Measurements from ENCODE around the gene FOXC2.

The FOXC2 gene

DNA sequence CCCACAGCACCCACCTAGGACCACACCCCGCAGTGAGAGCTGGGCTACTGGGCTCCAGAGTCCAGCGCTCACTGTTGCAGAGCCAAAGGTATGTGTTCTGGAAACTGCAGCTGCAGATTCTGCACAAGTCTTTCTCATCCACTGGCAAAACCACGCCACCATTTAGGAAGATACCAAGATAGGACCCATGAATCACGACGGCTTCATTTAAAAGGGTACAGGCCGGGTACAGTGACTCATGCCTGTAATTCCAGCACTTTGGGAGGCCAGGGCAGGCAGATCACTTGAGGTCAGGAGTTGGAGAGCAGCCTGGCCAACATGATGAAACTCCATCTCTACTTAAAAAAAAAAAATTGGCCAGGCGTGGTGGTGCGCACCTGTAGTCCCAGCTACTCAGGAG lies 37.5 kb upstream of the FOXC2 start:
- Mint-ChIP-seq H3K4me3 (no peak overlapping the region), H3K27ac (no peak overlapping the region), H3K4me1 (no peaks in the 10 kb centered on the region), H3K9me3 (peaks cover 3% of the 10 kb centered on the region), H3K36me3 (no peaks in the 10 kb centered on the region)
- no peak for ATAC-seq
- DNase-seq (ENCODE audit: low spot score in 2 of 2) = no peak

- DNase-seq (ENCODE audit: low spot score in 2 of 2) (no peak), ATAC-seq (no peak)
- Mint-ChIP-seq H3K9me3 (peaks cover 3% of the 10 kb centered on the region), H3K27ac (no peak overlapping the region), H3K36me3 (no peaks in the 10 kb centered on the region), H3K4me3 (no peak overlapping the region), H3K4me1 (no peaks in the 10 kb centered on the region)
These were observed 36.1 kb upstream of the FOXC2 start for GRCh38 chr16:86530251-86531190.

DNA sequence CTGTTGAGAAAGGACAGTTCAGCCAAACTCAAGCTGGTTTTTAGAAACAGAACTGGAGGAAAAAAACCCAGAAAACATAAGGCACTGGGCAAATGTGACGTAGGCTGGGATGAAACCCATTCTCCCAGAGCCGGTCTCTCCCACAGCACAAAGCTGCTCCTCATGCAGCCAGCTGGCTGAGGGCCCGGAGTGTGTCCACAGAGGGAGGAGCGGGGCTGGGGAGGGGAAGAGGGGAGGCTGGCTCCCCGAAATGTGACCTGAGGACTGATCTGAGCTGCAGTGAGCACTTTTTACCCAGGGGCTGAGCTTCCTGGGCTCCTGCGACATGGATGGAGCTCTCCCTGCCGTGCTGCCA lies 35.5 kb upstream of the FOXC2 start:
- Mint-ChIP-seq H3K36me3 (no peaks in the 10 kb centered on the region), H3K9me3 (peaks cover 3% of the 10 kb centered on the region)

DNA sequence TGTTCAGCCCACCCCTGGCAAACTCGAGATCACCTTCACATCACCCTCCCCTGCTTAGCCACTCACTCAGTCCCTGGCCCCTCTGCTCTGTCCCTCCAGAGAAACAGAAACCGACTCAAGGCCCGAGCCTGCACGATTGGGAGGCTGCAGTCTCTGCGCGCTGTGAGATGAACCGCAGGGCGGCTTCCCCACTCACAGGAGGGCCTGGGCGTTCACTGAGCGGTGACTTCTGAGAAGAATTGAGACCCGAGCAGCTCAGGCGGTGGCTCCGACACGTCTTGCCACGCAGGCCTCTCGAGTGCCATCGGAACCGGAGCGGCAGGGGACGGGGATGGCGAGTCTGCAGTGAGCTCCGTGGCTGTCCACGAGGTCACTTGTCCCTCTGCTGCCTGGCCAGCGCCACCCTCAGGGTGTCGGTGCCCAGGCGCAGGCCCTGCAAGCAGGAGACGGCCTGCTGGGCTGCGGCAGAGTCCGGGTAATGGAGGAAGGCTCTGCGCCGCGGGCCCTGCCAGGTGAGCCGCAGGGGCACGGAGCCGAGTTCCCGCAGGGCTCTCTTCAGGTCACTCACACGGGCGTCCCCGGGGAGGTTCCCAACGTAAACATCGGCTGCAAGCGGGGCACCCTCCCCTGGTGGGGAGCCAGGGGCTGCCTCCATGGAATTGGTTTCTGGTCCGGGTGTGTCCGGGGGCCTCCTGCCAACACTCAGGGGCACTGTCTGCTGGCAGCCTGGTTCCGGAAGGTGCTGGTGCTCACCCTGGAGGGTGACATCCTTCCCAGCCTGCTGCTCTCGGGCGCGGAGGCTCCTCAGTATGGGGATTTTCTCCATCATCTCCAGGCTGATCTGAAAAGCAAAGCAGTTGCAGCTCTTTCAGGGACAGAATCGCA lies 34.7 kb upstream of the FOXC2 start:
- H3K4me3 Mint-ChIP-seq = no peak overlapping the region
- no peak for DNase-seq (ENCODE audit: low spot score in 2 of 2)
- H3K36me3 Mint-ChIP-seq = no peaks in the 10 kb centered on the region
- no peaks in the 10 kb centered on the region for H3K4me1 Mint-ChIP-seq
- no peak overlapping the region for H3K27ac Mint-ChIP-seq
- ATAC-seq = no peak
- H3K9me3 Mint-ChIP-seq = peaks cover 3% of the 10 kb centered on the region

More for the DNA sequence above, 35.5 kb upstream of the FOXC2 start:
- Mint-ChIP-seq H3K27ac (no peak overlapping the region), H3K4me1 (no peaks in the 10 kb centered on the region), H3K4me3 (no peak overlapping the region)
- ATAC-seq = no peak
- no peak for DNase-seq (ENCODE audit: low spot score in 2 of 2)

DNA sequence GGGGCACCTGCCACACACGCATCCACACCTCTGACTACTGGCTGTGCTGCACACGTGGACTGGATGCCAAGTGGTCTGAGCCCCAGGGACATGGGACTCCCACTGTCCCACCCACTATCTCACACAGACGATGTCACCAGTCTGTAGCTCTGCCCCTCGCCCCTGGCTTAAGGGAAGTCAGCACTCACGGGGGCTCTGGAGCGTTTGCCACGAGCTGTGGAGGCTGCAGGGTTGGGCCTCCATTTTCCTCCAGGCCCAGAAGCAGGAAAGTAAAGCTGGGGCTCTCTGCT lies 34.2 kb upstream of the FOXC2 start:
- Mint-ChIP-seq H3K4me3 (no peak overlapping the region), H3K9me3 (peaks cover 3% of the 10 kb centered on the region), H3K27ac (no peak overlapping the region), H3K4me1 (no peaks in the 10 kb centered on the region), H3K36me3 (no peaks in the 10 kb centered on the region)
- DNase-seq (ENCODE audit: low spot score in 2 of 2) (no peak), ATAC-seq (no peak)

GRCh38 chr16:86533076-86533475 lies 33.6 kb upstream of the FOXC2 start:
- H3K36me3 Mint-ChIP-seq = no peaks in the 10 kb centered on the region
- DNase-seq (ENCODE audit: low spot score in 2 of 2) (no peak), ATAC-seq (no peak)
- H3K27ac Mint-ChIP-seq = no peak overlapping the region
- no peak overlapping the region for H3K4me3 Mint-ChIP-seq
- no peaks in the 10 kb centered on the region for H3K9me3 Mint-ChIP-seq
- H3K4me1 Mint-ChIP-seq = no peaks in the 10 kb centered on the region

GRCh38 chr16:86533767-86534351 lies 32.8 kb upstream of the FOXC2 start:
- DNase-seq (ENCODE audit: low spot score in 2 of 2) = no peak
- Mint-ChIP-seq H3K4me3 (no peak overlapping the region), H3K9me3 (no peaks in the 10 kb centered on the region), H3K4me1 (no peaks in the 10 kb centered on the region), H3K27ac (no peak overlapping the region), H3K36me3 (peaks cover 8% of the 10 kb centered on the region)
- no peak for ATAC-seq

GRCh38 chr16:86534779-86535615 lies 31.6 kb upstream of the FOXC2 start:
- no peak for DNase-seq (ENCODE audit: low spot score in 2 of 2)
- H3K4me1 Mint-ChIP-seq = no peaks in the 10 kb centered on the region
- no peak overlapping the region for H3K4me3 Mint-ChIP-seq
- peaks cover 19% of the 10 kb centered on the region for H3K36me3 Mint-ChIP-seq
- H3K9me3 Mint-ChIP-seq = no peaks in the 10 kb centered on the region
- no peak for ATAC-seq
- H3K27ac Mint-ChIP-seq = no peak overlapping the region

GRCh38 chr16:86536621-86537020 lies 30.0 kb upstream of the FOXC2 start:
- Mint-ChIP-seq H3K27ac (no peak overlapping the region), H3K36me3 (peaks cover 35% of the 10 kb centered on the region), H3K4me3 (no peak overlapping the region), H3K4me1 (no peaks in the 10 kb centered on the region), H3K9me3 (no peaks in the 10 kb centered on the region)
- DNase-seq (ENCODE audit: low spot score in 2 of 2) (no peak), ATAC-seq (no peak)

DNA sequence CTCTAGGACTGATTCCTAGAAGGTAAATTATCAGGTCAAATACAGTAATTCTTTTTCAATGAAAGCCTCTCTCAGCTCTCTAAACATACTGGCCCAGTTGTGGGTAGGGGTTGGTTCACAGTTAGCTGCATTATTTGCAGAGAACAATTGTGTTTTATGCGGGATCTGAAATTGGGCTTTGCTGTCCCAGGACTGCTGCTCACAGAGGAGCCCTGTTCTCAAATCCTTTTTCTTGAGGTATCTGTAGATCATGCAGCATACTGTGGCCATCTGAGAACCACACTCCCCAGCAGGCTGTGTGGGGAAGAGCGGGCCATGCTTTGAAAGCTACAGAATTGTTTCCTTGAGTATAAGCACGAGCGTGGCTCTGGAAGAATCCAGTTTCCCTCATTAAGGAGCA lies 29.1 kb upstream of the FOXC2 start:
- H3K27ac Mint-ChIP-seq = no peak overlapping the region
- ATAC-seq = no peak
- H3K4me3 Mint-ChIP-seq = no peak overlapping the region
- H3K36me3 Mint-ChIP-seq = peaks cover 44% of the 10 kb centered on the region
- H3K4me1 Mint-ChIP-seq = no peaks in the 10 kb centered on the region
- no peaks in the 10 kb centered on the region for H3K9me3 Mint-ChIP-seq
- DNase-seq (ENCODE audit: low spot score in 2 of 2) = no peak

DNA sequence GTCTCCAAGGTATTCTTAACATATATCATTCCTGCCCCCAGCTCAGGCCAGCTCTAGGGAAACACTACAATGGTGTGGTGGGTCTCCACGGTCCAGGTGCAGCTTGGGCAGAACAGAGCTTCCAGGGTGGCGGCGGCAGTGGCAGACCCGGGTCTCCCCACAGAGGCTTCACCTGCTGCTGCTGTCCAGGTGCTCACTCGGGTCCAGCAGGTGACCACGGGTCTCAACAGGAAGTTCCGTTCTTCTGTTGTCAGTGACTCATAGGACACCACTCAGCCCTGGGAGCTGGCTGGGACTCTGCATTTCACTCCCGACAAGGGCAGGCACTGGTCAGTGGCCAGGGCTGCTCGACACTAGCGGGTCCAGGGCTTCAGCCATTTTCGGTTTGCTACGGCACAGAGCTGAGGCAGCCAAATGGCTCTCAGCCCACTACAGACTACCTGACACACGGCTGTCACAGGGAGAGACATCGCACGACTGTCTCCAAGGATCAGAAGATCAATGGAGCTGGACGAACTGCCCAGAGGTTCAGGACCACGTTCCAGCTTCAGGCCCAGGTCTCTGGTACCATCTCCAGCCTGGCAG lies 28.3 kb upstream of the FOXC2 start:
- peaks cover 5% of the 10 kb centered on the region for H3K4me1 Mint-ChIP-seq
- H3K9me3 Mint-ChIP-seq = no peaks in the 10 kb centered on the region
- DNase-seq (ENCODE audit: low spot score in 2 of 2) (no peak), ATAC-seq (no peak)
- H3K4me3 Mint-ChIP-seq = no peak overlapping the region
- peaks cover 49% of the 10 kb centered on the region for H3K36me3 Mint-ChIP-seq
- no peak overlapping the region for H3K27ac Mint-ChIP-seq

DNA sequence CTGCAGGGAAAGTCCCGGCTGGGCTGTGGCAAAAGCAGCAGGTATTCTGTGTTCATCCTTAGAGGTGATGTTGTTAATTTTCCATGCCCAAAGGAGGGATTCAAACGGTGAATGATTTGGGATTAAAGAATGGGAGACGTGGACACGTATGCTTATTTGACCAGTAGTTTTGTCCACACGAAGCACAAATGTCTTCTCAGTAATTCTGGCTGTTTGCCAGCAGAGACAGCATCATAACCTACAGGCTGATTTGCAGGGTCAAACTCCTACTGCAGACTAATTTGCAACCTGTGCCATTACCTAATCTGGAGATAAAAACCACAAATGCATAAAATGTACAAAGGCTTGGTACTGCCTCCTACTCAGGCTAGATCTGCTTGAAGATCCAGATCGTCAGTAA lies 25.7 kb upstream of the FOXC2 start:
- no peaks in the 10 kb centered on the region for H3K9me3 Mint-ChIP-seq
- no peak overlapping the region for H3K4me3 Mint-ChIP-seq
- DNase-seq (ENCODE audit: low spot score in 2 of 2) (no peak), ATAC-seq (no peak)
- no peak overlapping the region for H3K27ac Mint-ChIP-seq
- peaks cover 5% of the 10 kb centered on the region for H3K4me1 Mint-ChIP-seq
- H3K36me3 Mint-ChIP-seq = peaks cover 49% of the 10 kb centered on the region

DNA sequence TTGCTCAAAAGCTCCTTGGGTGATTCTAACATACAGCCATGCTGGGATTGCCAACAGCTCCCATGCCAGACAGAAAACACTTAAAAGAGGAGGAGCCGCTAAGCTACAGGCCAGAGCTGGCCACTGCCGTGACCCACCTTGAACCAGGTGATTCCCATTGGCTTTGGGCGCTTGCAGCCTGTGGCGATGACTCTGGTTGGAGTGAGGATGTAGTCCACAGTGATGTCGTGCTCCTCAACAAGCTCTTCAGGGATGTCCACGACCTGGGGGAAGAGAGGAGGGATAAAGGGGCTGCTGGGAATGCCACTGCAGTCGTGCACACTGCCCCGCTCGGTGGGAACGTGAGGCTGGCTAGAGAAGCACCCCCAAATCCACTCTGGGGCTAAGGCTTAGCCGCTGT lies 25.1 kb upstream of the FOXC2 start:
- DNase-seq (ENCODE audit: low spot score in 2 of 2) (no peak), ATAC-seq (no peak)
- peaks cover 5% of the 10 kb centered on the region for H3K4me1 Mint-ChIP-seq
- H3K27ac Mint-ChIP-seq = no peak overlapping the region
- H3K9me3 Mint-ChIP-seq = no peaks in the 10 kb centered on the region
- peaks cover 56% of the 10 kb centered on the region for H3K36me3 Mint-ChIP-seq
- H3K4me3 Mint-ChIP-seq = no peak overlapping the region

DNA sequence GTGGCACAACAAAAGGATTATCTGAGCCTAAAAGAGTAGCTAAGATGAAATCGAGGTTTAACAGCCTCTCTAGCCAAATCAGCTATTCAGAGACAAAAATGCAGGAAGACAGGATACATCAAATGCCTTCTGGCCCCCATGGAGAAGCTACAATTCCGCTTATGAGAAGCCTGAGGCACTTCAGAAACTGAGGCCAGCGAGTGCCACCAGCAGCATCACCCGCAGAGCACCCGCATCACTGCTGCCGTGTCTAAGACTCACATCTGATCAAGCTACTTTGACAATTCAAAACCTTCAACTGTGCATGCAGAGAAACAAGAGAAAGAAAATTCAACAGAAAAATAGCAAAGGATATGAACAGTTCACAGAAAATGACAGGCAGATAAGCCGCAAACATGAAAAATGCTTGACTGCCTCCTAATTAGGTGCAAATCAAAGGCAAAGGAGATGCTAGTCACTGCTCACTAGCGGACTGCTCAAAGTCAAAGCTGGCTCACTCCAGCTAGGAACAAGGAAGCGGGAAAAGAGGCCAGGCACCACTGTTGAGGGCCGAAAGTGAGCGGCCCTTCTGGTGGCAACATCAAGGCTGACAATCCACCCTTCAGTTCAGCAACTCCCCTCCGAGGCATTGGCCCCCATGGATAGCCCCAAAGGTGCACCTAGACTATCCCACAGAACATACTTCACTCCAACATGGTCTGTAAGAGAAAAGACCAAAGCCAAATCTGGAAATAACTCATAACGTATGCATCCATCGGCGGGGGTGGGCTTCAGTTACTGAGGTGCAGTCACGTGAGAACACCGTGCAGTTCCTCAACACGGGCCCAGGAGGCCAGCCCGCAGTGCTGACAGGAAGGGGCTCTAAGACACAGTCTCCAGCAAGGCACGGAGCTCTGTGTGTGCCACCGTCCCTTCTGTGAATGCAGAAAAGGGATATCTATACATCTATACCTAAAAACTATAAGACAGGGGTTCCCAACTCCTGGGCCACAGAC lies 23.6 kb upstream of the FOXC2 start:
- H3K36me3 Mint-ChIP-seq = peaks cover 71% of the 10 kb centered on the region
- no peak for DNase-seq (ENCODE audit: low spot score in 2 of 2)
- no peaks in the 10 kb centered on the region for H3K9me3 Mint-ChIP-seq
- ATAC-seq = no peak
- peaks cover 5% of the 10 kb centered on the region for H3K4me1 Mint-ChIP-seq
- H3K27ac Mint-ChIP-seq = no peak overlapping the region
- no peak overlapping the region for H3K4me3 Mint-ChIP-seq

Measured in stimulated activated effector memory CD8-positive, alpha-beta T cell treated with anti-CD3 and anti-CD28 coated beads, Interleukin-12 subunit alpha, Interleukin-12 subunit beta, amount 100 ng/mL, for 72 hours (primary cell).